Upper lobe of right lung (tissue), 1 donor: Measurements from ENCODE around the gene ARRB1. TPM values are rescaled to one million over a fixed set of nuclear protein-coding genes. Genes with fewer than 3 reads are reported as not detected.

ENCODE experiments used
- ATAC-seq: fragments of 200-7000 bp; cut with Tn5 transposase; one replicate; pipeline ENCODE4 v1.9.1; 2020; ENCODE audit warnings: mild to moderate bottlenecking, moderate library complexity
- DNase-seq: peaks from one replicate; pipeline ENCODE4 v3.0.0-alpha.2; 2020
- H3K27ac ChIP-seq: fragments of 200-600 bp; one replicate; pipeline ENCODE4 v1.8.0; 2022
- H3K27me3 ChIP-seq: fragments of 200-600 bp; one replicate; pipeline ENCODE4 v1.8.0; 2022; ENCODE audit warnings: mild to moderate bottlenecking
- H3K36me3 ChIP-seq: fragments of 200-600 bp; one replicate; pipeline ENCODE4 v1.8.0; 2022
- H3K4me1 ChIP-seq: fragments of 200-600 bp; one replicate; pipeline ENCODE4 v1.8.0; 2022
- H3K4me3 ChIP-seq: fragments of 200-600 bp; one replicate; pipeline ENCODE4 v1.8.0; 2022; ENCODE audit warnings: mild to moderate bottlenecking
- H3K9me3 ChIP-seq: fragments of 200-600 bp; one replicate; pipeline ENCODE4 v1.8.0; 2022
- intact Hi-C: fragments of 100-400 bp; cut with DNase I; formaldehyde crosslinking; loops from one replicate; pipeline ENCODE4 v1.11.0; 2022
- total RNA-seq: library from RNA; stranded (reverse); fragmentation: NEBNext Ultra II Directional; extraction: Animal tissue kit (Norgen Biotek cat#: 25700); gene quantifications from one replicate; pipeline ENCODE4 v1.2.1, GENCODE V29; 2021
- TF ChIP-seq, protein P1 (sequence below): fragments of 200-600 bp; IDR thresholded peaks from one replicate; pipeline ENCODE4 v1.8.0; 2022; ENCODE audit warnings: antibody characterized with exemption
- donor health status: DM: no; HTN: yes; CAD: no; lungs with severe emphysema.

The ARRB1 gene
- total RNA-seq, 1 donor from 2014 or later, result 188 TPM

DNA sequence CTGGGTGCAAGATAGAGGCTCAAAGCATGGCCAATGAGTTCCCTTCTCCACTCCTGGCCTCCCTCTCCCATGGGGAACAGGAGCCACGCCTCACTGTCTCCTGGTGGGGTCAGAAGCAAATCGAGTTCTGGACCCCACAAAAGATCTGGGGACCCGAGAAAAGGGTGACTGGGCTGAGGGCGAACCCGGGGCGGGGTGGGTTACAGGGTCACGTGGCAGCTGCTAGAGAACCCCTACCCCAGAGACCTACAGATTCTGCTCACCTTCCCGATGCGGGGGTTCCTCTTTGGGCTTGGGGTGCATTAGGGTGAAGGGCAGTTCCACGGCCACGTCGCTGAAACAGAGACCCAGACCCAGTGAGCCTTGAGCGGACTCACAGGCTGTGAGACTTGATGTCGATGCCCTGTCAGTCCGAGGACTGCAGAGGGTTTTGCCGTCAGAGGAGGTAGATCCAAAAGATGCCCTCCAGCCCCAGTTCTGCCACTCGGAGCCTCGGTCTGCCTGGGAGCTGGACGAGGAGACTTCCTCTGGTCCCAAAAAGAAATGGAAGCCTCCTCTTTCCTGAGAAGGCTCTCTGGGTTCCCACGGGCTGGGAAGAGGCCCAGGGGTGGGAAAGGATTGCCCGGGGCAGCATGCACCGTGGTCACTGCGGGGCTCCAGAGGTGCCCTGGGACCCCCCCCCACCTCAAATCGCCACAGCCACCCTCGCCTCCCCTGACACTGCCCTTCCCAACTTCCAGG lies 82.7 kb downstream of the ARRB1 start:
- TF ChIP-seq, protein P1, sequence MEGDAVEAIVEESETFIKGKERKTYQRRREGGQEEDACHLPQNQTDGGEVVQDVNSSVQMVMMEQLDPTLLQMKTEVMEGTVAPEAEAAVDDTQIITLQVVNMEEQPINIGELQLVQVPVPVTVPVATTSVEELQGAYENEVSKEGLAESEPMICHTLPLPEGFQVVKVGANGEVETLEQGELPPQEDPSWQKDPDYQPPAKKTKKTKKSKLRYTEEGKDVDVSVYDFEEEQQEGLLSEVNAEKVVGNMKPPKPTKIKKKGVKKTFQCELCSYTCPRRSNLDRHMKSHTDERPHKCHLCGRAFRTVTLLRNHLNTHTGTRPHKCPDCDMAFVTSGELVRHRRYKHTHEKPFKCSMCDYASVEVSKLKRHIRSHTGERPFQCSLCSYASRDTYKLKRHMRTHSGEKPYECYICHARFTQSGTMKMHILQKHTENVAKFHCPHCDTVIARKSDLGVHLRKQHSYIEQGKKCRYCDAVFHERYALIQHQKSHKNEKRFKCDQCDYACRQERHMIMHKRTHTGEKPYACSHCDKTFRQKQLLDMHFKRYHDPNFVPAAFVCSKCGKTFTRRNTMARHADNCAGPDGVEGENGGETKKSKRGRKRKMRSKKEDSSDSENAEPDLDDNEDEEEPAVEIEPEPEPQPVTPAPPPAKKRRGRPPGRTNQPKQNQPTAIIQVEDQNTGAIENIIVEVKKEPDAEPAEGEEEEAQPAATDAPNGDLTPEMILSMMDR, result no peak
- H3K9me3 ChIP-seq, result no peaks in the 10 kb centered on the region
- H3K36me3 ChIP-seq, result peaks cover 83% of the 10 kb centered on the region
- H3K27me3 ChIP-seq, result no peaks in the 10 kb centered on the region
- H3K4me3 ChIP-seq, result no peak overlapping the region
- DNase-seq (peak; percentile 59), ATAC-seq (no peak)
- no peak overlapping the region for H3K27ac ChIP-seq
- H3K4me1 ChIP-seq, result peaks cover 5% of the 10 kb centered on the region
- intact Hi-C loops, result no loop called here

DNA sequence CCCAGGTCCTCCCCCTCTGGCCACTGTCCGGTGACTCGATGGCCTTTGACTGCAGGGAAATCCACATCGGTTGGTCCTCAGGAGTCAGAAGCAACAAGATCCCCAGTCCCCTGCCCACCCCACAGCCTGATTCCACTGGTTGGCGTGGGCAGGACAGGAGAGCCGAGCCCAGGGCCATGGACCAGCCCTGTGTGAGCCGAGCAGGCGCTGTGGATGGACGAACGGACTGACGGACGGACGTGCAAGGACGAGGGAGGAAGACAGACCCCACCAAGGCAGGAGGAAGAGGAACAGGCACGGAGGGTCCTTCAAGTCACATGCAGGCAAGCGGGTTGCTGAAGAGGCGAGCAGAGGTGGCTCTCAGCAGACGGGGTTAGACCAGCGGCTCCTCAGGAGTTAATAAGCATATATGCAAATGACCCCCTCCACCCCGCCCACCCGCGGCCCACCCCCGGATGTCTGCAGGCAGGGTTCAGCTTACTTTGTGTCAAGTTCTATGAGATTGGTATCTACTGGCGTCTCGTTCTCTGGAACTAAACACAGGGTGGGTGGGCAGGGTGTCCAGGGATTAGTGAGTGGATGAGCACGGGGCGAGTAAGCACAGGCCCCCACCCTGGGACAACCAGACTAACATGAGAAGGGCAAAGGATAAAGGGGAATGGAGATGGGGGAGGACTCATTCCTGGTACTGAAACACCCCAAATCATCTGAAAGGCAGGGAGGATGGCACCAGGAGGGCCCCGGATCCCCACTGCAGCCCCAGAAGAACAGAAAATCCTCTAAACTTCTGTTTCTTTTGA lies 84.1 kb downstream of the ARRB1 start:
- Histone ChIP-seq H3K27ac (no peak overlapping the region), H3K4me3 (no peak overlapping the region), H3K4me1 (peaks cover 14% of the 10 kb centered on the region), H3K36me3 (peaks cover 69% of the 10 kb centered on the region), H3K9me3 (no peaks in the 10 kb centered on the region), H3K27me3 (no peaks in the 10 kb centered on the region)
- ATAC-seq (no peak), DNase-seq (peak; percentile 54)
- intact Hi-C loops, result no loop called here
- TF ChIP-seq, protein P1, result no peak

DNA sequence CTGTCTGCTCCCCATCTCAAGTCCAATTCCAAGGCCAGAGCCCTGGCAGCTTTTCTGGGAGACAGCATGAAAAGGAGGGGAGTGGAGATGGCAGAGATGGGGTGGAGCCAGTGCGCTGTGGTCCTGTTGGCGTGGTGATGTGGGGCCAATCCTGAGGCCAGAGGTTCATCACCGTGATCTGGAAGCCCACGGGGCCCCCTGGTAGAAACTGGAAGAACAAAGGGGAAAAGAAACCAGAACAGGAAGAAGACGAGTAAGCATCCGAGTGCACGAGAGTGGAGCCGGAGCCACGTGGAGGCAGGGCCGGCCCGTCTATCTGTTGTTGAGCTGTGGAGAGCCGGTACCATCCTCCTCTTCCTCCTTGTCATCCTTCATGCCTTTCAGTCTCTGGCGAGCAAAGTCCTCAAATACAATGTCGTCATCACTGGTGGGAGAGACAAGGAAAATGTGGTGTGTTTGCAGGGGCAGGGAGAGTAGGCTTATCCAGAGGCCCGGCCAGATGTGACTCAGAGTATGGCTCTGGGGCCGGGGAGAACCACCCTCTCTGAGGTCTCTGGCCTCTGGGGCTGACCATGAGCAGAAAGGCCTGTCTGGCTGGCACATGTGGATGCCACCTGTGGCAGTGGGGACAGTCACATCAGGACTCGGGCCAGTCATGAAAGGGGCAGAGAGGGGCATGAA lies 85.5 kb downstream of the ARRB1 start:
- DNase-seq (peak; percentile 63), ATAC-seq (no peak)
- Histone ChIP-seq H3K4me3 (no peak overlapping the region), H3K4me1 (peaks cover 23% of the 10 kb centered on the region), H3K27me3 (no peaks in the 10 kb centered on the region), H3K36me3 (peaks cover 55% of the 10 kb centered on the region), H3K9me3 (no peaks in the 10 kb centered on the region), H3K27ac (no peak overlapping the region)
- TF ChIP-seq, protein P1, result no peak
- intact Hi-C loops, result no loop called here

DNA sequence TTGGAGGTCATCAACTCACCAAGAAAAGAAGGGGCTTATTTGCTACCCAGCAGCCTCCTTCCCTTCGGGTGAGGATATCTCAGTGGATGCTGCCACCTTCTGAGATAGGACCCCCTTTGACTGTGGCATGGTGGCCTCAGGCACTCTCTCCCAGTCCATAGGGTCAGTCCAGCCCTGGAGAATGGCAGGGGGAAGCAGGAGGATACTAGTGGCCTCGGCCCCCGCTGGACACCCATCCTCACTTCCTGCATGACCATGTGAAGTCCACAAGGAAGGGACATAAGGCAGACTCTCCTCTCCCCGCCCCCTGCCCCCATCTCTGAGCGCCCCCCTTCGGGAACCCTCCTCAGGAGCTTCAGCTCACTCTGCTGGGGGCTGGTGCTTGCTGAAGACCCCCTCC lies 86.5 kb downstream of the ARRB1 start:
- Histone ChIP-seq H3K27me3 (no peaks in the 10 kb centered on the region), H3K9me3 (no peaks in the 10 kb centered on the region), H3K4me3 (no peak overlapping the region), H3K36me3 (peaks cover 46% of the 10 kb centered on the region), H3K27ac (no peak overlapping the region), H3K4me1 (peaks cover 23% of the 10 kb centered on the region)
- TF ChIP-seq, protein P1, result no peak
- DNase-seq, result peak; percentile 56
- no peak for ATAC-seq
- intact Hi-C loops, result no loop called here

DNA sequence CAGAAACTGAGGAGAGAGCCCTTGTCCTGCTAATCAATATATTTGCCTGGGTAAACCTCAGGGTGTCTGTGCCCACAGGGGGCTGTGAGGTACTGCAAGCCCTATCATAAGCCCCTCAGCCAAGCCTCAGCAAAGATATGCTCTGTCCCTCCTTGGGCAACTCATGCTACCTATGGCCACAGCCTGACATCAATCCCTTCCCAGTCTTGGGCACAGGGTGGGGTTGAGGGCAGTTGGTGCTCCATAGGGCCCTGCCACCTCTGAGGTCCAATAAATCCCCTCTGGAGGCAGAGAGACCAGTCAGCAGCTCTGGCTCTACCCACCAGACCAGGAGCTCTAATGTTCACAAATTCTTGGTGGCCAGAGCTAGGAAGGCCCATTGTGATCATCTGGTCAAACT lies 87.1 kb downstream of the ARRB1 start:
- DNase-seq, result peak; percentile 30

More for the DNA sequence above, 87.1 kb downstream of the ARRB1 start:
- Histone ChIP-seq H3K4me3 (no peak overlapping the region), H3K27me3 (no peaks in the 10 kb centered on the region), H3K27ac (peak overlapping the region; percentile 17), H3K36me3 (peaks cover 40% of the 10 kb centered on the region), H3K9me3 (no peaks in the 10 kb centered on the region), H3K4me1 (peaks cover 23% of the 10 kb centered on the region)
- intact Hi-C loops, result no loop called here
- TF ChIP-seq, protein P1, result no peak
- ATAC-seq, result no peak
